KMS-11 (cell line): ENCODE results near the gene SLC11A1.

Source experiments
- H2AFZ ChIP-seq: fragments of 200-600 bp; sonication (generic); 2 replicates; pipeline ENCODE4 v1.6.1; 2016; ENCODE audit warnings: antibody characterized with exemption, mixed run types, low read depth
- H3K27ac ChIP-seq: fragments of 200-600 bp; sonication (generic); 2 replicates; pipeline ENCODE4 v1.6.1; 2016; ENCODE audit warnings: mild to moderate bottlenecking, mixed run types
- H3K27me3 ChIP-seq: fragments of 200-600 bp; sonication (generic); 2 replicates; pipeline ENCODE4 v1.6.1; 2017; ENCODE audit warnings: mild to moderate bottlenecking, low read depth, mixed run types, moderate library complexity; ENCODE audit not compliant: insufficient read depth
- H3K36me3 ChIP-seq: fragments of 200-600 bp; sonication (generic); 2 replicates; pipeline ENCODE4 v1.6.1; 2017; ENCODE audit warnings: mild to moderate bottlenecking, mixed run types; ENCODE audit not compliant: insufficient read depth
- H3K4me1 ChIP-seq: fragments of 200-600 bp; sonication (generic); 2 replicates; pipeline ENCODE4 v1.6.1; 2016; ENCODE audit warnings: mild to moderate bottlenecking, low read depth, mixed run types; ENCODE audit not compliant: poor library complexity, severe bottlenecking
- H3K4me2 ChIP-seq: fragments of 200-600 bp; sonication (generic); 2 replicates; pipeline ENCODE4 v1.7.0; 2016; ENCODE audit warnings: mild to moderate bottlenecking, mixed run types
- H3K4me3 ChIP-seq: fragments of 200-600 bp; sonication (generic); IDR thresholded peaks from 2 replicates; pipeline ENCODE4 v1.6.1; 2017; ENCODE audit warnings: low read depth, low read length, mixed read lengths; ENCODE audit not compliant: insufficient read depth
- H3K79me2 ChIP-seq: fragments of 200-600 bp; sonication (generic); 2 replicates; pipeline ENCODE4 v1.6.1; 2016; ENCODE audit warnings: low read depth, mixed run types; ENCODE audit not compliant: insufficient read depth
- H3K9ac ChIP-seq: fragments of 200-600 bp; sonication (generic); 2 replicates; pipeline ENCODE4 v1.6.1; 2016; ENCODE audit warnings: mild to moderate bottlenecking, mixed run types
- H4K20me1 ChIP-seq: fragments of 200-600 bp; sonication (generic); 2 replicates; pipeline ENCODE4 v1.6.1; 2016; ENCODE audit warnings: mild to moderate bottlenecking, mixed run types; ENCODE audit not compliant: insufficient read depth
- CTCF ChIP-seq: fragments of 200-600 bp; sonication (generic); conservative IDR thresholded peaks from 2 replicates; pipeline ENCODE4 v1.6.1; 2017; ENCODE audit warnings: low read depth, mild to moderate bottlenecking, antibody characterized with exemption, low read length, moderate library complexity, mixed read lengths

SLC11A1 gene

GRCh38 chr2:218378053-218378452 lies 4.0 kb upstream of the SLC11A1 start:
- Histone ChIP-seq H3K27ac (no peak overlapping the region), H3K4me2 (no peak overlapping the region), H3K4me1 (no peaks in the 10 kb centered on the region)

DNA sequence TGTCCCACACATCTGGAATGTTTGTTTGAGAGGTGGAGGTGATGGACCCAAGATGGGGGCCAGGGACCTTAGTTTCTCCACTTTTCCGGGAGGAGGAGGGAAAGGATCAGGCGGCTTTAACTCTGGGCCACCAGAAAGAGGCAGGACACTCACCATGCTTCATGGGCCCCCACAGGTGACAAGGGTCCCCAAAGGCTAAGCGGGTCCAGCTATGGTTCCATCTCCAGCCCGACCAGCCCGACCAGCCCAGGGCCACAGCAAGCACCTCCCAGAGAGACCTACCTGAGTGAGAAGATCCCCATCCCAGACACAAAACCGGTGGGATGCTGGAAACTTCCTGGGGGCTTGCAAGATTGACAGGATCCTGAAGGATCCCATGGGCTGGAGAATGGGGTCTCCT lies 712 bp downstream of the SLC11A1 start:
- Histone ChIP-seq H3K27me3 (no peaks in the 10 kb centered on the region), H2AFZ (no peak overlapping the region), H3K79me2 (no peaks in the 10 kb centered on the region), H3K4me1 (no peaks in the 10 kb centered on the region), H4K20me1 (no peaks in the 10 kb centered on the region), H3K27ac (no peak overlapping the region), H3K9ac (no peak overlapping the region), H3K36me3 (no peaks in the 10 kb centered on the region), H3K4me2 (no peak overlapping the region), H3K4me3 (no peak overlapping the region)
- TF ChIP-seq CTCF, result no peak

More at GRCh38 chr2:218378053-218378452, 4.0 kb upstream of the SLC11A1 start:
- no peak overlapping the region for H3K9ac ChIP-seq
- no peaks in the 10 kb centered on the region for H3K36me3 ChIP-seq
- no peak overlapping the region for H3K4me3 ChIP-seq
- no peaks in the 10 kb centered on the region for H4K20me1 ChIP-seq
- no peaks in the 10 kb centered on the region for H3K27me3 ChIP-seq
- no peak overlapping the region for H2AFZ ChIP-seq
- no peaks in the 10 kb centered on the region for H3K79me2 ChIP-seq
- TF ChIP-seq CTCF, result no peak

DNA sequence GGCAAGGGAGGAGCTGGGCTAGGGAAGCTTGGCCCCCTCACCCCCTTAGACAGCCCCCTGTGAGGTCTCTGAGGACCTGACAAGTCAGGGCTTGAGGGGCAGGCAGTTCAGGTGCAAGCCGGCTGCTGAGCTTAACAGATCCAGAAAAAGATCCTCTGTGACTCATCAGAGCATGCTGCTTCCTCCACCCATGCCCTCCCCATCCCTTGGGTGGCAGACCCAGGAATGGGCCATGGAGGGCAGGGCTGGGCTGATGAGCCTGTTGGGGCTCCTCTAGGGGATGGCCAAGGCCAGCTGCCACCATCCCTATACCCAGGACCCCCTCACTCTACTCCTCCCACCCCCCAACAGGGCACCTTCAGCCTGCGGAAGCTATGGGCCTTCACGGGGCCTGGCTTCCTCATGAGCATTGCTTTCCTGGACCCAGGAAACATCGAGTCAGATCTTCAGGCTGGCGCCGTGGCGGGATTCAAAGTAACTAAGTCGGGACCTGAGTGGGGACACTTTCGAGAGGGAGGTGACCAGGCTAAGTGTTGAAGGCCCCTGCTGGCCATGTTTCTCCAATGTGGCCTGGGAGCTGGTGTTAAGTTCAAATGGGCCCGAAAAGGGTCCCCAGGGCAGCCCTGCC lies 1.9 kb downstream of the SLC11A1 start:
- no peak for TF ChIP-seq CTCF
- H3K4me3 ChIP-seq, result no peak overlapping the region
- H3K27me3 ChIP-seq, result no peaks in the 10 kb centered on the region
- no peaks in the 10 kb centered on the region for H3K4me1 ChIP-seq
- H3K9ac ChIP-seq, result no peak overlapping the region
- no peak overlapping the region for H3K27ac ChIP-seq
- H3K79me2 ChIP-seq, result no peaks in the 10 kb centered on the region
- H4K20me1 ChIP-seq, result no peaks in the 10 kb centered on the region
- no peak overlapping the region for H2AFZ ChIP-seq
- H3K36me3 ChIP-seq, result no peaks in the 10 kb centered on the region
- H3K4me2 ChIP-seq, result no peak overlapping the region

- no peaks in the 10 kb centered on the region for H3K27me3 ChIP-seq
- no peak overlapping the region for H3K4me2 ChIP-seq
- no peaks in the 10 kb centered on the region for H3K79me2 ChIP-seq
- H3K36me3 ChIP-seq, result no peaks in the 10 kb centered on the region
- H3K27ac ChIP-seq, result no peak overlapping the region
- H3K4me1 ChIP-seq, result no peaks in the 10 kb centered on the region
- H4K20me1 ChIP-seq, result no peaks in the 10 kb centered on the region
- no peak overlapping the region for H3K4me3 ChIP-seq
- H2AFZ ChIP-seq, result no peak overlapping the region
- no peak overlapping the region for H3K9ac ChIP-seq
- TF ChIP-seq CTCF, result no peak
Measured at GRCh38 chr2:218384975-218385374, 2.9 kb downstream of the SLC11A1 start.
